ENCODE measurements around the gene TXN2. TPM values are rescaled to one million over a fixed set of nuclear protein-coding genes. Genes with fewer than 3 reads are reported as not detected.
A peak's percentile ranks its signal among the peaks of the same experiment; 100 is the strongest.

TXN2 gene
- total and polyA plus RNA-seq, 2 donors (not counting 1 experiment from before 2014, with no cell fraction given), result 39.6 to 54.6 TPM

GRCh38 chr22:36465232-36466021 is 16.0 kb downstream of the TXN2 start:
- no peaks in the 10 kb centered on the region for H3K9me3 Mint-ChIP-seq (ENCODE audit: insufficient read depth)
- no peak for DNase-seq
- Histone ChIP-seq H3K27me3 (replicated peaks in 1 of 4; ENCODE audit: control extremely low read depth in 1 of 4, control insufficient read depth in 3 of 4, insufficient read depth in 4 of 4, low read length in 3 of 4) (no peaks in the 10 kb centered on the region), H3K79me2 (ENCODE audit: control insufficient read depth, insufficient read depth, low read length) (peaks cover 22% of the 10 kb centered on the region), H4K20me1 (ENCODE audit: control insufficient read depth, insufficient read depth, low read length, poor library complexity, severe bottlenecking) (no peaks in the 10 kb centered on the region), H3K4me3 (ENCODE audit: control extremely low read depth in 1 of 5, extremely low read depth in 1 of 5, insufficient read depth in 1 of 5, low read depth in 2 of 5, low read length in 4 of 5) (no peak overlapping the region), H3K27ac (ENCODE audit: low read length in 2 of 2) (no peak overlapping the region), H3K9me3 (ENCODE audit: control extremely low read depth in 1 of 3, control insufficient read depth in 2 of 3, insufficient read depth in 1 of 3, low read length in 2 of 3) (no peaks in the 10 kb centered on the region), H3K36me3 (replicated peaks in 1 of 2; ENCODE audit: control extremely low read depth in 1 of 2, control insufficient read depth in 1 of 2, extremely low read depth in 1 of 2, insufficient read depth in 2 of 2, low read length in 1 of 2) (peaks cover 4 to 13% of the 10 kb centered on the region in 2 experiments), H3K9ac (ENCODE audit: low read length) (no peak overlapping the region), H2AFZ (ENCODE audit: insufficient read depth, low read depth, low read length, poor library complexity, severe bottlenecking) (no peak overlapping the region), H3K4me1 (ENCODE audit: control insufficient read depth in 2 of 2, insufficient read depth in 2 of 2, low read length in 2 of 2) (peaks cover 6 to 16% of the 10 kb centered on the region in 2 donors), H3K4me2 (replicated peaks; ENCODE audit: low read depth, low read length, poor library complexity, severe bottlenecking) (no peak overlapping the region)
- peaks cover 13% of the 10 kb centered on the region for H3K4me1 Mint-ChIP-seq
- TF ChIP-seq, protein P1, sequence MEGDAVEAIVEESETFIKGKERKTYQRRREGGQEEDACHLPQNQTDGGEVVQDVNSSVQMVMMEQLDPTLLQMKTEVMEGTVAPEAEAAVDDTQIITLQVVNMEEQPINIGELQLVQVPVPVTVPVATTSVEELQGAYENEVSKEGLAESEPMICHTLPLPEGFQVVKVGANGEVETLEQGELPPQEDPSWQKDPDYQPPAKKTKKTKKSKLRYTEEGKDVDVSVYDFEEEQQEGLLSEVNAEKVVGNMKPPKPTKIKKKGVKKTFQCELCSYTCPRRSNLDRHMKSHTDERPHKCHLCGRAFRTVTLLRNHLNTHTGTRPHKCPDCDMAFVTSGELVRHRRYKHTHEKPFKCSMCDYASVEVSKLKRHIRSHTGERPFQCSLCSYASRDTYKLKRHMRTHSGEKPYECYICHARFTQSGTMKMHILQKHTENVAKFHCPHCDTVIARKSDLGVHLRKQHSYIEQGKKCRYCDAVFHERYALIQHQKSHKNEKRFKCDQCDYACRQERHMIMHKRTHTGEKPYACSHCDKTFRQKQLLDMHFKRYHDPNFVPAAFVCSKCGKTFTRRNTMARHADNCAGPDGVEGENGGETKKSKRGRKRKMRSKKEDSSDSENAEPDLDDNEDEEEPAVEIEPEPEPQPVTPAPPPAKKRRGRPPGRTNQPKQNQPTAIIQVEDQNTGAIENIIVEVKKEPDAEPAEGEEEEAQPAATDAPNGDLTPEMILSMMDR (IDR thresholded peaks at IDR 0.05), result no peak
- TF ChIP-seq EZH2 (IDR thresholded peaks at IDR 0.05; ENCODE audit: borderline replicate concordance, insufficient read depth, low read depth, low read length, poor library complexity, severe bottlenecking), result no peak
- no peaks in the 10 kb centered on the region for H3K27me3 Mint-ChIP-seq
- intact Hi-C loops (cut with micrococcal nuclease), result no loop called here
- ATAC-seq (ENCODE audit: low read depth), result no peak
- ChIA-PET POLR2A (no interaction called here), CTCF (interaction anchor here (0.9 to 29.7 kb wide), 2 partner anchors 21 to 162 kb away, joined by 3 to 607 read pairs; no protein-coding TSS in a partner anchor)
- WGBS (ENCODE audit: insufficient coverage), result 97% methylated on average over 22 of the region's 25 CpGs
- peak overlapping the region; percentile 53 for H3K27ac Mint-ChIP-seq
- H3K4me3 Mint-ChIP-seq, result no peak overlapping the region

DNA sequence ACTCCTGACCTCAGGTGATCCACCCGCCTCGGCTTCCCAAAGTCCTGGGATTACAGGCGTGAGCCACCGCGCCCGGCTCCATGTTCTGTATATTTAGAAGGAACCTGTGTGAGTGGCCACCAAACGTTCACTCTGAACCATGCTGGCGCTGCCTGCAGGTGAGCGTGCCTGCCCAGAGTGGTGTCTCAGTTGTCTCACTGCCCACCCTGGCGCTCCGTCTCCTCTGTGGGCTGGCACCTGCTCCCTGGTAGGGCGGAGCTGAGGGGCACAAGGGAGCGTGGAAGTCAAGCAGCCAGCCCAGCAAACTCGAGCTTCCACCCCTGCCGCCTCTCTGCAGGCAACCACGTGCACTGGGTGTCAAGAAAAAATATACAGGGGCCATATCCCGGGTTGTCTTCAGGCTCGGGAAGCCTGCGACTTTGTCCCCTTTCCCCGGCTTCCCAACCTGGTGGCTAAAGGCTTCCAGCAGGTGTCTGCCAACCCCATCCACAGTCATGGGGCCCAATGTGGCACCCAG is 16.7 kb downstream of the TXN2 start:
- Mint-ChIP-seq H3K4me1 (peaks cover 7% of the 10 kb centered on the region), H3K9me3 (ENCODE audit: insufficient read depth) (no peaks in the 10 kb centered on the region), H3K4me3 (no peak overlapping the region), H3K27me3 (no peaks in the 10 kb centered on the region), H3K27ac (no peak overlapping the region)
- H3K36me3 ChIP-seq (replicated peaks in 1 of 2; ENCODE audit: control extremely low read depth in 1 of 2, control insufficient read depth in 1 of 2, extremely low read depth in 1 of 2, insufficient read depth in 2 of 2, low read length in 1 of 2), result peaks cover 4 to 13% of the 10 kb centered on the region in 2 experiments
- ChIA-PET POLR2A (no interaction called here), CTCF (interaction anchor here (0.7 to 1.2 kb wide), 3 partner anchors 9 to 165 kb away, joined by 3 read pairs; no protein-coding TSS in a partner anchor)
- H3K79me2 ChIP-seq (ENCODE audit: control insufficient read depth, insufficient read depth, low read length), result peaks cover 16% of the 10 kb centered on the region
- no peak for DNase-seq
- no peaks in the 10 kb centered on the region for H4K20me1 ChIP-seq (ENCODE audit: control insufficient read depth, insufficient read depth, low read length, poor library complexity, severe bottlenecking)
- no peak overlapping the region for H3K27ac ChIP-seq (ENCODE audit: low read length in 2 of 2)
- no peak overlapping the region for H2AFZ ChIP-seq (ENCODE audit: insufficient read depth, low read depth, low read length, poor library complexity, severe bottlenecking)
- ATAC-seq (ENCODE audit: low read depth), result no peak
- no peak overlapping the region for H3K4me2 ChIP-seq (replicated peaks; ENCODE audit: low read depth, low read length, poor library complexity, severe bottlenecking)
- TF ChIP-seq, protein P1 (IDR thresholded peaks at IDR 0.05), result no peak
- TF ChIP-seq EZH2 (IDR thresholded peaks at IDR 0.05; ENCODE audit: borderline replicate concordance, insufficient read depth, low read depth, low read length, poor library complexity, severe bottlenecking), result no peak
- H3K9ac ChIP-seq (ENCODE audit: low read length), result no peak overlapping the region
- no peaks in the 10 kb centered on the region for H3K27me3 ChIP-seq (replicated peaks in 1 of 4; ENCODE audit: control extremely low read depth in 1 of 4, control insufficient read depth in 3 of 4, insufficient read depth in 4 of 4, low read length in 3 of 4)
- 78% methylated on average over 19 of the region's 20 CpGs for WGBS (ENCODE audit: insufficient coverage)
- H3K4me3 ChIP-seq (ENCODE audit: control extremely low read depth in 1 of 5, extremely low read depth in 1 of 5, insufficient read depth in 1 of 5, low read depth in 2 of 5, low read length in 4 of 5), result no peak overlapping the region
- no peaks in the 10 kb centered on the region for H3K9me3 ChIP-seq (ENCODE audit: control extremely low read depth in 1 of 3, control insufficient read depth in 2 of 3, insufficient read depth in 1 of 3, low read length in 2 of 3)
- intact Hi-C loops (cut with micrococcal nuclease), result no loop called here
- H3K4me1 ChIP-seq (ENCODE audit: control insufficient read depth in 2 of 2, insufficient read depth in 2 of 2, low read length in 2 of 2), result peaks cover 3 to 9% of the 10 kb centered on the region in 2 donors

All from B cell (primary cell).